ENCODE results near the gene APBA1.
A peak's percentile ranks its signal among the peaks of the same experiment; 100 is the strongest.
"Not testable (repeated sequence)": the region's sequence is repeated elsewhere in the genome, so short reads cannot be mapped to it uniquely, and the experiment has no call there.

The APBA1 gene

GRCh38 chr9:69446496-69446895 is 225.7 kb downstream of the APBA1 start:
- Mint-ChIP-seq H3K4me3 (no peak overlapping the region), H3K9me3 (no peaks in the 10 kb centered on the region), H3K4me1 (ENCODE audit: low read depth) (no peaks in the 10 kb centered on the region)

GRCh38 chr9:69445251-69445650 is 226.9 kb downstream of the APBA1 start:
- H3K36me3 Mint-ChIP-seq (ENCODE audit: low read depth) = no peaks in the 10 kb centered on the region
- H3K4me3 Mint-ChIP-seq = no peak overlapping the region
- no peak overlapping the region for H3K27ac Mint-ChIP-seq
- peaks cover 2% of the 10 kb centered on the region for H3K27me3 Mint-ChIP-seq (ENCODE audit: low read depth)
- no peaks in the 10 kb centered on the region for H3K4me1 Mint-ChIP-seq (ENCODE audit: low read depth)
- H3K9me3 Mint-ChIP-seq = no peaks in the 10 kb centered on the region
- no peak for DNase-seq (ENCODE audit: low spot score)

More at GRCh38 chr9:69446496-69446895, 225.7 kb downstream of the APBA1 start:
- DNase-seq (ENCODE audit: low spot score) = no peak
- peaks cover 2% of the 10 kb centered on the region for H3K27me3 Mint-ChIP-seq (ENCODE audit: low read depth)
- no peak overlapping the region for H3K27ac Mint-ChIP-seq
- H3K36me3 Mint-ChIP-seq (ENCODE audit: low read depth) = no peaks in the 10 kb centered on the region

GRCh38 chr9:69444791-69445190 is 227.4 kb downstream of the APBA1 start:
- Mint-ChIP-seq H3K27me3 (ENCODE audit: low read depth) (peaks cover 2% of the 10 kb centered on the region), H3K4me1 (ENCODE audit: low read depth) (peaks cover under 1% of the 10 kb centered on the region), H3K9me3 (no peaks in the 10 kb centered on the region), H3K36me3 (ENCODE audit: low read depth) (no peaks in the 10 kb centered on the region), H3K27ac (no peak overlapping the region), H3K4me3 (no peak overlapping the region)
- DNase-seq (ENCODE audit: low spot score) = no peak

- H3K9me3 Mint-ChIP-seq = no peaks in the 10 kb centered on the region
- peaks cover 2% of the 10 kb centered on the region for H3K27me3 Mint-ChIP-seq (ENCODE audit: low read depth)
- DNase-seq (ENCODE audit: low spot score) = no peak
- H3K4me1 Mint-ChIP-seq (ENCODE audit: low read depth) = peaks cover 6% of the 10 kb centered on the region
- no peaks in the 10 kb centered on the region for H3K36me3 Mint-ChIP-seq (ENCODE audit: low read depth)
- no peak overlapping the region for H3K4me3 Mint-ChIP-seq
- no peak overlapping the region for H3K27ac Mint-ChIP-seq
Measured at GRCh38 chr9:69444021-69444420, 228.2 kb downstream of the APBA1 start.

GRCh38 chr9:69443178-69443577 is 229.0 kb downstream of the APBA1 start:
- DNase-seq (ENCODE audit: low spot score) = no peak
- Mint-ChIP-seq H3K4me1 (ENCODE audit: low read depth) (peaks cover 6% of the 10 kb centered on the region), H3K27me3 (ENCODE audit: low read depth) (peaks cover 2% of the 10 kb centered on the region), H3K27ac (no peak overlapping the region), H3K4me3 (no peak overlapping the region), H3K9me3 (no peaks in the 10 kb centered on the region), H3K36me3 (ENCODE audit: low read depth) (no peaks in the 10 kb centered on the region)

- Mint-ChIP-seq H3K4me1 (ENCODE audit: low read depth) (peaks cover 6% of the 10 kb centered on the region), H3K27me3 (ENCODE audit: low read depth) (no peaks in the 10 kb centered on the region), H3K4me3 (no peak overlapping the region), H3K36me3 (ENCODE audit: low read depth) (no peaks in the 10 kb centered on the region), H3K9me3 (no peaks in the 10 kb centered on the region), H3K27ac (no peak overlapping the region)
- no peak for DNase-seq (ENCODE audit: low spot score)
Measured at GRCh38 chr9:69442486-69442885, 229.7 kb downstream of the APBA1 start.

- H3K9me3 Mint-ChIP-seq; DNase-seq (ENCODE audit: low spot score); H3K27me3 Mint-ChIP-seq (ENCODE audit: low read depth); H3K36me3 Mint-ChIP-seq (ENCODE audit: low read depth); H3K27ac Mint-ChIP-seq; H3K4me1 Mint-ChIP-seq (ENCODE audit: low read depth): not testable (repeated sequence)
- peak overlapping the region; percentile 44 for H3K4me3 Mint-ChIP-seq
Measured at GRCh38 chr9:69440254-69440955, 231.8 kb downstream of the APBA1 start.

- H3K27ac Mint-ChIP-seq = not testable (repeated sequence)
- peak overlapping the region; percentile 44 for H3K4me3 Mint-ChIP-seq
Measured at GRCh38 chr9:69439654-69440053, 232.5 kb downstream of the APBA1 start.

GRCh38 chr9:69433968-69434367 is 238.2 kb downstream of the APBA1 start:
- Mint-ChIP-seq H3K27ac (no peak overlapping the region), H3K4me3 (no peak overlapping the region), H3K36me3 (ENCODE audit: low read depth) (no peaks in the 10 kb centered on the region), H3K4me1 (ENCODE audit: low read depth) (no peaks in the 10 kb centered on the region), H3K27me3 (ENCODE audit: low read depth) (no peaks in the 10 kb centered on the region), H3K9me3 (no peaks in the 10 kb centered on the region)
- DNase-seq (ENCODE audit: low spot score) = no peak

More at GRCh38 chr9:69439654-69440053, 232.5 kb downstream of the APBA1 start:
- H3K9me3 Mint-ChIP-seq; H3K36me3 Mint-ChIP-seq (ENCODE audit: low read depth); DNase-seq (ENCODE audit: low spot score); H3K27me3 Mint-ChIP-seq (ENCODE audit: low read depth); H3K4me1 Mint-ChIP-seq (ENCODE audit: low read depth): not testable (repeated sequence)

GRCh38 chr9:69433392-69433791 is 238.8 kb downstream of the APBA1 start:
- H3K27ac Mint-ChIP-seq = no peak overlapping the region
- H3K9me3 Mint-ChIP-seq = no peaks in the 10 kb centered on the region
- no peak for DNase-seq (ENCODE audit: low spot score)
- no peaks in the 10 kb centered on the region for H3K36me3 Mint-ChIP-seq (ENCODE audit: low read depth)
- no peaks in the 10 kb centered on the region for H3K27me3 Mint-ChIP-seq (ENCODE audit: low read depth)
- no peak overlapping the region for H3K4me3 Mint-ChIP-seq
- H3K4me1 Mint-ChIP-seq (ENCODE audit: low read depth) = no peaks in the 10 kb centered on the region

GRCh38 chr9:69432623-69433022 is 239.5 kb downstream of the APBA1 start:
- no peaks in the 10 kb centered on the region for H3K9me3 Mint-ChIP-seq
- H3K27me3 Mint-ChIP-seq (ENCODE audit: low read depth) = no peaks in the 10 kb centered on the region
- no peak overlapping the region for H3K4me3 Mint-ChIP-seq
- H3K27ac Mint-ChIP-seq = no peak overlapping the region
- no peaks in the 10 kb centered on the region for H3K36me3 Mint-ChIP-seq (ENCODE audit: low read depth)
- DNase-seq (ENCODE audit: low spot score) = no peak
- H3K4me1 Mint-ChIP-seq (ENCODE audit: low read depth) = no peaks in the 10 kb centered on the region

- Mint-ChIP-seq H3K36me3 (ENCODE audit: low read depth) (no peaks in the 10 kb centered on the region), H3K4me1 (ENCODE audit: low read depth) (no peaks in the 10 kb centered on the region), H3K27me3 (ENCODE audit: low read depth) (no peaks in the 10 kb centered on the region), H3K27ac (no peak overlapping the region), H3K9me3 (no peaks in the 10 kb centered on the region), H3K4me3 (no peak overlapping the region)
- DNase-seq (ENCODE audit: low spot score) = no peak
Measured at GRCh38 chr9:69431777-69432176, 240.4 kb downstream of the APBA1 start.

GRCh38 chr9:69431203-69431602 is 241.0 kb downstream of the APBA1 start:
- no peaks in the 10 kb centered on the region for H3K4me1 Mint-ChIP-seq (ENCODE audit: low read depth)
- no peaks in the 10 kb centered on the region for H3K27me3 Mint-ChIP-seq (ENCODE audit: low read depth)
- no peak overlapping the region for H3K27ac Mint-ChIP-seq
- no peak overlapping the region for H3K4me3 Mint-ChIP-seq
- H3K9me3 Mint-ChIP-seq = no peaks in the 10 kb centered on the region
- no peak for DNase-seq (ENCODE audit: low spot score)
- no peaks in the 10 kb centered on the region for H3K36me3 Mint-ChIP-seq (ENCODE audit: low read depth)

- Mint-ChIP-seq H3K36me3 (ENCODE audit: low read depth) (no peaks in the 10 kb centered on the region), H3K9me3 (no peaks in the 10 kb centered on the region), H3K27ac (no peak overlapping the region), H3K4me1 (ENCODE audit: low read depth) (no peaks in the 10 kb centered on the region), H3K4me3 (no peak overlapping the region), H3K27me3 (ENCODE audit: low read depth) (no peaks in the 10 kb centered on the region)
- no peak for DNase-seq (ENCODE audit: low spot score)
Measured at GRCh38 chr9:69430206-69430605, 242.0 kb downstream of the APBA1 start.

- no peak overlapping the region for H3K4me3 Mint-ChIP-seq
- H3K27ac Mint-ChIP-seq = no peak overlapping the region
- H3K4me1 Mint-ChIP-seq (ENCODE audit: low read depth) = no peaks in the 10 kb centered on the region
- H3K9me3 Mint-ChIP-seq = no peaks in the 10 kb centered on the region
- DNase-seq (ENCODE audit: low spot score) = no peak
- H3K27me3 Mint-ChIP-seq (ENCODE audit: low read depth) = no peaks in the 10 kb centered on the region
- no peaks in the 10 kb centered on the region for H3K36me3 Mint-ChIP-seq (ENCODE audit: low read depth)
Measured at GRCh38 chr9:69429281-69429680, 242.9 kb downstream of the APBA1 start.

All from T-helper 2 cell treated with Interferon-gamma antibody and Interleukin-4, amounts not matched to agents 5 μg/mL and 100 μg/mL, for 36 hours (primary cell).